Activated T-helper 17 cell treated with anti-CD3 and anti-CD28 coated beads, Interleukin-2, amount 50 U/mL, for 72 hours (primary cell): ENCODE results near the gene FRMD4A. TPM values are rescaled to one million over a fixed set of nuclear protein-coding genes. Genes with fewer than 3 reads are reported as not detected.

ENCODE experiments used
- ATAC-seq: fragments of 150-1000 bp; cut with Tn5 transposase; replicated peaks from 2 replicates; pipeline ENCODE4 v1.10.0; 2021; ENCODE audit warnings: mild to moderate bottlenecking, moderate library complexity
- H3K27ac Mint-ChIP-seq: one replicate; pipeline ENCODE4 v1.8.0; 2022; ENCODE audit warnings: mixed read lengths
- H3K27me3 Mint-ChIP-seq: one replicate; pipeline ENCODE4 v1.8.0; 2022; ENCODE audit warnings: mixed read lengths
- H3K36me3 Mint-ChIP-seq: one replicate; pipeline ENCODE4 v1.8.0; 2022; ENCODE audit warnings: low read depth, mild to moderate bottlenecking, mixed read lengths
- H3K4me1 Mint-ChIP-seq: one replicate; pipeline ENCODE4 v1.8.0; 2022; ENCODE audit warnings: mixed read lengths
- H3K4me3 Mint-ChIP-seq: one replicate; pipeline ENCODE4 v1.8.0; 2022; ENCODE audit warnings: mild to moderate bottlenecking, mixed read lengths
- H3K9me3 Mint-ChIP-seq: one replicate; pipeline ENCODE4 v1.8.0; 2022; ENCODE audit warnings: mixed read lengths
- total RNA-seq, 2 donors: library from RNA; stranded (reverse); gene quantifications; one replicate each; pipeline ENCODE4 v1.2.3, GENCODE V29; 2022

FRMD4A gene
- total RNA-seq, 2 donors from 2014 or later: 0.69 to 2.0 TPM

DNA sequence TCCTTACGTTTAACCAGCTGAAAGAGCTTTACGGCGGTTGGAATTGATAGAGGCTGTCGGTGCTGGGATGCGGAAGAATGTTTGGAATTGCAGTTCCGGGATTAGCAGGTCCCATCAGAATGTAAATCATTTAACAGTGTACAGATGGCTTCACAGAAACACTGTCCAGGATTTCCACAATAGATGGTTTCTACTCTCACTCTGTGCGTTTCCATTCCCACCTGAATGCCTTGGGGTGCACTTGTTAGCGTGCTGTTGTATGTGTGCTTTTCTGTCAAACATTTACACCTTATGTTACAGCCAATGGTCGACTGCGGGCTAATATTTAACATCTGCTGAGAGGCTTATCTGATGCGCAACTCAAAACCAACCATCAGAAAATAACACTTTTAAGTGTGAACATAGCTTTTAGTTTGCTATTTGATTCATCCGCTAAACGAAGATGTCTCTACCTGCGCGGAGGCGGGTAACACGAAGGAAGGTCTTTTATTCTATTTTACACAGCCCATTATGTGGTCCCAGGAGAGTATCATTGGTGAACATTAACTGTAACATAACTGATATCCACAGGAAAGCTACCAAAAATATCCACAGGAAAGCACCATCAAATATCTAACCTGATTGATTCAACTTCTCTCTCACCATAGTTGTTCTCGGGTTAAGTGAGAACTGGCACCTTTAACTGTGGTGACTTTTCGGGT is 564.9 kb downstream of the FRMD4A start:
- Mint-ChIP-seq H3K4me3 (no peak overlapping the region), H3K36me3 (no peaks in the 10 kb centered on the region), H3K27me3 (peaks cover 12% of the 10 kb centered on the region), H3K9me3 (no peaks in the 10 kb centered on the region), H3K27ac (no peak overlapping the region), H3K4me1 (no peaks in the 10 kb centered on the region)
- no peak for ATAC-seq

- Mint-ChIP-seq H3K27ac (no peak overlapping the region), H3K36me3 (no peaks in the 10 kb centered on the region), H3K4me1 (peaks cover 5% of the 10 kb centered on the region), H3K4me3 (no peak overlapping the region), H3K9me3 (no peaks in the 10 kb centered on the region), H3K27me3 (peaks cover 3% of the 10 kb centered on the region)
- no peak for ATAC-seq
Measured at GRCh38 chr10:13761490-13762091, 569.1 kb downstream of the FRMD4A start.

GRCh38 chr10:13759168-13759567 is 571.6 kb downstream of the FRMD4A start:
- Mint-ChIP-seq H3K27me3 (peaks cover 3% of the 10 kb centered on the region), H3K4me3 (no peak overlapping the region), H3K9me3 (no peaks in the 10 kb centered on the region), H3K36me3 (no peaks in the 10 kb centered on the region), H3K4me1 (peaks cover 5% of the 10 kb centered on the region), H3K27ac (no peak overlapping the region)
- no peak for ATAC-seq

DNA sequence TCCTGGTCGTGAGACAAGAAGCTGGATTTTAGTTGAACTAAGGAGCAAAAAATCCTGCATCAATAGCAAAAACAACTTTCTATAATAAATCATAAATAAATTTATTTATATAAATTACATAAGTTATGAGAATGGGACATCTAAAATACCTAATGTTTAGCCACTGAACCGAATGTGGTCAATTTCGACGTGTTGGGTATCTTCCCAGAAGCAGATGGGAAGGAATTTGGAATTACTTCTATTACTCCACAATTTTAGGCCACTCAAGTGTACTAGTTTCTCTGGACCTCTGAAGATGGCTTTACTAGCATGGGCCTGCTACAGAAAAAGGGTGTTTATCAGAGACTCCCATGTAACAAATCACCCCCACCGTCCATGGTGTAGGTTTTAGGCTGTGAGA is 572.0 kb downstream of the FRMD4A start:
- no peaks in the 10 kb centered on the region for H3K36me3 Mint-ChIP-seq
- H3K4me3 Mint-ChIP-seq: no peak overlapping the region
- no peak overlapping the region for H3K27ac Mint-ChIP-seq
- H3K9me3 Mint-ChIP-seq: no peaks in the 10 kb centered on the region
- H3K27me3 Mint-ChIP-seq: peaks cover 3% of the 10 kb centered on the region
- peaks cover 5% of the 10 kb centered on the region for H3K4me1 Mint-ChIP-seq
- no peak for ATAC-seq

GRCh38 chr10:13758312-13758711 is 572.4 kb downstream of the FRMD4A start:
- ATAC-seq: no peak
- Mint-ChIP-seq H3K4me1 (peaks cover 5% of the 10 kb centered on the region), H3K27me3 (peaks cover 3% of the 10 kb centered on the region), H3K27ac (no peak overlapping the region), H3K36me3 (no peaks in the 10 kb centered on the region), H3K4me3 (no peak overlapping the region), H3K9me3 (no peaks in the 10 kb centered on the region)

- Mint-ChIP-seq H3K4me3 (no peak overlapping the region), H3K27me3 (peaks cover 3% of the 10 kb centered on the region), H3K9me3 (no peaks in the 10 kb centered on the region), H3K4me1 (peaks cover 5% of the 10 kb centered on the region), H3K27ac (no peak overlapping the region), H3K36me3 (no peaks in the 10 kb centered on the region)
- ATAC-seq: no peak
Measured at GRCh38 chr10:13754277-13754676, 576.4 kb downstream of the FRMD4A start.

DNA sequence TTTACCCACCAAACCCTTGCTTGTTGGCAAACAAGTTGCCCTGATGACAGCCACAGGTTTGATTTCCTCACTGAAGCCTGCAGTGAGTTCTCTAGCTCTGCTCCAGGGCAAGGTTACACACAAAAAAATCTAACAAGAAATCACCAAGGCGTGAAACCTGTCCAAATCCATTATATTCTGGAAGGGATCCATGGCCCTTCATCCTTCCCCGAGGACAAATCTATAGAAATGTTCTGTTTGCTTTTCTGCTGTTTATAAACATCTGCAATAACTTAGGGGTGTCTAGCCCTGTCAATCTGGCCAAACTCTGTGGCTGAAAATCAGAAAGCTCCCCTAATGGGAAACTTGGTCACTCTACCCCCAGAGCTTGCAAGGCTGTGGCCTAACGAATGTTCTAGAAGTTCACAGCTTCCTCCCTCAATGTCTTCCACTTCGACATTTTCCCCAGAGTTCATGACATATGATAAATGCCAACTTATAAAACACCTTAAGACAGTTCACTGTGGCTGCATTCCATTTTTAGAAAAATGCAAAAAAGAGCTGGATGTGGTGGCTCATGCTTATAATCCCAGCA is 579.4 kb downstream of the FRMD4A start:
- H3K4me1 Mint-ChIP-seq: no peaks in the 10 kb centered on the region
- no peak for ATAC-seq
- H3K36me3 Mint-ChIP-seq: no peaks in the 10 kb centered on the region
- no peaks in the 10 kb centered on the region for H3K9me3 Mint-ChIP-seq
- H3K4me3 Mint-ChIP-seq: no peak overlapping the region
- H3K27ac Mint-ChIP-seq: no peak overlapping the region
- no peaks in the 10 kb centered on the region for H3K27me3 Mint-ChIP-seq

DNA sequence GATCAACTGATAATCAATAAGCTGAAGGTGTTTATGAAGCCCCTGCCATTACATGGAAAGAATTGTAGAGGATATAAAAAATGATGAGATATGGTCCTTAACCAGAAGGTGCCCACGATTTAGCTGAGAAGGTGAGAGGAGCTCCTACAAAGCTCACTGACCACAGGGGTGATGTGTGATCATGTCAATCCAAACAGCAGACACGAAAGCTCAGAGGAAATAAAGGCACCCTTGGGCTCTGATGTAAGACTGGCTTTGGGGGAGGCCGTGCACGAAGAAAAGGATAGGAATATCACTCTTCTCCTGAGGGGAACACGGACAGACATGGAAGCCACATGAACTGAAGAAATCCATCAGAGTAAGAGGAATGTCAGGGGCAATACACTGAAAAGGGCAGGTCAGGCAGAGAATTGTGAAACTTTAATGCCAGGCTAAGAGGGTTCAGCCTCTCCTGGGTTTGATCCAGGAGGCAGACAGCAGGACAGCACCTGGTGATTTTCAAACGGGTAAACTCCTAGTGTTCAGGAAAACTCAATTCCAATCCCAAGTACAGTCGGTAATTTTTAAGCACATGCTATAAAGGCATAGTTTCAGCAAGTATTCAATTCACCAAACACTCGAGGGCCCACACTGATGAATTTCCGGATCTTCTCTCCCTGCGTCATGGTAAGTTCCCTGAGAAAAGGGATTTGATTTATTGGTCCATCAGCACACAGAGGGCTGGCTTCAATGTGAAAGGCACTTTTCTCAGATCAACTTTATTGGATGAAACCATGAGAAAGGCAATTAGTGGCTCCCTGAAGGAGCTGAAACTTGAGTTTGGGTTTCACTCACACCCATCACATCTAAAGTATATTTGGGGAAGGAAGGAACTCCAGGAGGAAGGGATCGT is 580.2 kb downstream of the FRMD4A start:
- no peaks in the 10 kb centered on the region for H3K9me3 Mint-ChIP-seq
- ATAC-seq: no peak

DNA sequence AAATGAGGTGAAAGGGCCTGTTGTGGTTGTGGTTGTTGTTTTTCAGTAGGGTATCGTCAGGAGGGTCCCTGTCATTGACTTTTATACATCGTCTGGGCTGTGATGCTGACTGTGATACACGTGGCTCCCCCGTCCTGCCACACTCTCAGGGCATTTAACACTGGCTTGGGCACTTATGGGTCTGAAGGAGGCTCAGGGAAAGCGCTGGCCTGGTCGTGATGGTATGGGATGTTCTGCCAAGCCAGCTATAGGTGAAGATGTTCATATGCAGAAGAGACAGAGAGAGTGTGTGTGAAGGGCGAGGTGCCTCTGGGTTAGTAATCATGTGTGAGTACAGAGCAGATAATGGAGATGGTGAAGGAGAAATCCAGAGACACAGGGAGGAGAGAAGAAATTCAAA is 585.5 kb downstream of the FRMD4A start:
- H3K4me1 Mint-ChIP-seq: no peaks in the 10 kb centered on the region
- H3K36me3 Mint-ChIP-seq: no peaks in the 10 kb centered on the region
- H3K27ac Mint-ChIP-seq: no peak overlapping the region
- H3K9me3 Mint-ChIP-seq: no peaks in the 10 kb centered on the region
- H3K4me3 Mint-ChIP-seq: no peak overlapping the region
- no peak for ATAC-seq
- peaks cover 15% of the 10 kb centered on the region for H3K27me3 Mint-ChIP-seq

More for the DNA sequence above, 580.2 kb downstream of the FRMD4A start:
- Mint-ChIP-seq H3K4me1 (no peaks in the 10 kb centered on the region), H3K4me3 (no peak overlapping the region), H3K27me3 (peaks cover under 1% of the 10 kb centered on the region), H3K36me3 (no peaks in the 10 kb centered on the region), H3K27ac (no peak overlapping the region)

DNA sequence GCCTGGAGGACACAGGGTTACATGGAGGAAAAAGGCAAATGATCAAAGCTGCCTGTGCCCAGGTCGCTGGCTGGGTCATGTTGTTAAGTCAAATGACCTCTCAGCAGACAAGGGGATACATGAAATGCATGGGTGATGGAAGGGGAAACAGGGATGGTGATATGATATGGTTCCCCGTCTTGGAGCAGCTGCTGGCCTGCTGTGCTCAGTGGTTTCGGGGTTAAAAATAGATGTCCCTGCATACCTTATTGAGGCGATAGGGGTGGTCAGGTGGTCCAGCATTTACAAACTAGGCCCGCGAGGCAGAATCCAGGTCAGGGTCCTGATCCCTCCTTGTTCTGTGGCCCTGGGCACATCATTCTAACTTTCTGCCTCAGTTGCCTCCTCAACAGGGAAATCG is 586.8 kb downstream of the FRMD4A start:
- Mint-ChIP-seq H3K36me3 (no peaks in the 10 kb centered on the region), H3K9me3 (no peaks in the 10 kb centered on the region), H3K4me1 (no peaks in the 10 kb centered on the region), H3K27ac (no peak overlapping the region), H3K4me3 (no peak overlapping the region), H3K27me3 (peaks cover 15% of the 10 kb centered on the region)
- no peak for ATAC-seq

DNA sequence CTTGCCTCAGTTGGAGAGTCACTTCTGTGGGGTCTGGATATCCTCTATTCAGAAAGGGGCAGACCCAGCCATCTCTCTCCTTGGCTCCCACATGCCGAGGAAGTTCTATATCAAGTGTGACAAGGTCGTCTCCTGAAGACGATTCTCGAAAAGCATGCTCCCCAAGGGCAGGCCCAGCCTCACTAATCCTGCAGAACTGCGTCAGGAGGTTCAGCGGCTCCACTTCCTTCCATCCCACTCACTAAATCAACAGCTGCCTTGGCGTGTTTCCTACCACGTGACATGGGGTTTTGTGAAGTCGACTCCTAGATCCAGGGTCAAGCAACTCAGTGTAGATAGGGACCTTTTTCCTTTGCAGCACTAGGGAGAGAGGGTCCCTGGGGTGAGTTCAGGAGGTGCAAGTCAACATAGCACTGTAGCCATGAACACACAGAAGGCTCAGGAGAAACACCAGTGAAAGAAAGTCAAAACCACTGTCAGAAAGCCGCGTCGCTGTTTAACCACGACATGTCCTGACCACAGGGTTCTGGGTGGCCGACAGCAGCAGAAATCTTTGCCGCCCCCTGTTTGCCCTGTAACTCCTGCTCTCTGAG is 587.5 kb downstream of the FRMD4A start:
- Mint-ChIP-seq H3K4me1 (no peaks in the 10 kb centered on the region), H3K4me3 (no peak overlapping the region), H3K27ac (no peak overlapping the region), H3K27me3 (peaks cover 15% of the 10 kb centered on the region), H3K36me3 (no peaks in the 10 kb centered on the region), H3K9me3 (no peaks in the 10 kb centered on the region)
- no peak for ATAC-seq

DNA sequence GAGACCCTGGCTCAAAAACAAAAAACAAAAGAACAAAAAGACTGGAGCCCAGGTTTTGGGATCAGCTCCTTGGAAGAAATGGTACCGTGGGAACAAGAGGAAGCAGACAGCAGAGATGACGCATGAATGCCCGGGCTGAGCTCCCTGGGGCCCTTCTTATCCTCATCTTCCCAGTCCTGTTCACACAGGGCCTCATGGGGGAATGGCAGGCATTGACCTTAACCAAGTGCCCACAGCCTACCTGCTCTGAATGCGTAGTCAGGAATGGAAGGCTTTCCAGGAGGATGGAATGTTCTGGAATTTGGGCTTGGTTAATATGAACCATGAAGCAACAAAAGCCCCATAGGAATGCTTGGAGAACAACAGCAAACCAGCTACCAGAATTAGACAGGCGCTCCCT is 589.3 kb downstream of the FRMD4A start:
- ATAC-seq: no peak
- H3K4me1 Mint-ChIP-seq: no peaks in the 10 kb centered on the region
- peaks cover 15% of the 10 kb centered on the region for H3K27me3 Mint-ChIP-seq
- no peak overlapping the region for H3K4me3 Mint-ChIP-seq
- H3K36me3 Mint-ChIP-seq: no peaks in the 10 kb centered on the region
- H3K27ac Mint-ChIP-seq: no peak overlapping the region
- no peaks in the 10 kb centered on the region for H3K9me3 Mint-ChIP-seq

- no peaks in the 10 kb centered on the region for H3K36me3 Mint-ChIP-seq
- ATAC-seq: no peak
- peaks cover 13% of the 10 kb centered on the region for H3K27me3 Mint-ChIP-seq
- H3K27ac Mint-ChIP-seq: no peak overlapping the region
- H3K9me3 Mint-ChIP-seq: no peaks in the 10 kb centered on the region
- no peaks in the 10 kb centered on the region for H3K4me1 Mint-ChIP-seq
- no peak overlapping the region for H3K4me3 Mint-ChIP-seq
Measured at GRCh38 chr10:13740461-13740860, 590.3 kb downstream of the FRMD4A start.

DNA sequence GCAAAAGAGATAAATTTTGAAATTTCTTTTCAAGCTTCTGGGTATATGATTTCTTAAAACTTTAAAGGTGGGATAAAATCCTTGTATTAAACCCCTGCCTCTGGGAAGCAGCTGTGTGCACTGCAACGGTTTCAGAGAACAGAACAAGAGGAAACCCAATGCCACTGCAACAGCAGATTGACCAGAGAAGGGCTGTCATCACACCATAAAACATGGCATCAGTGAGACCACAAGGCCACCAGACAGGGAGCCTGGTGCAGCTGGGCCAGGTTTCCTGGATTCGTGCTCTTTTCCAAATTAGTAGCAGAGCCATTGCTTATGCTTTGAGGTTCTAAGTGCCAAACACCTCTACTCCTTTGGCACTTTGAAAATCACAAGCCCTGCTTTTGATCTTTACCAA is 591.5 kb downstream of the FRMD4A start:
- H3K9me3 Mint-ChIP-seq: no peaks in the 10 kb centered on the region
- H3K27ac Mint-ChIP-seq: no peak overlapping the region
- ATAC-seq: no peak
- no peaks in the 10 kb centered on the region for H3K36me3 Mint-ChIP-seq
- no peaks in the 10 kb centered on the region for H3K4me1 Mint-ChIP-seq
- H3K27me3 Mint-ChIP-seq: peaks cover 10% of the 10 kb centered on the region
- no peak overlapping the region for H3K4me3 Mint-ChIP-seq
